Kidney (tissue), 14 donors: ENCODE data around the gene KIAA1586. TPM values are rescaled to one million over a fixed set of nuclear protein-coding genes. Genes with fewer than 3 reads are reported as not detected.

Source experiments
- DNase-seq, 5 donors: peaks; one replicate each; pipeline ENCODE4 v3.0.0-alpha.2; 2013 to 2020
- FAIRE-seq: peaks from 2 replicates; lab custom pipeline; 2012; peaks lifted over from hg19 to GRCh38; lab: Jason Lieb, UNC
- H3K27ac ChIP-seq, 2 donors: one replicate each; pipeline ENCODE4 v1.7.0; 2013; ENCODE audit warnings: low read depth in 2 of 2, low read length in 2 of 2, inconsistent platforms in 1 of 2
- H3K27me3 ChIP-seq: one replicate; pipeline ENCODE4 v1.7.1; 2013; ENCODE audit warnings: low read length, inconsistent platforms; ENCODE audit not compliant: control insufficient read depth, insufficient read depth
- H3K36me3 ChIP-seq, 3 donors: one replicate each; pipeline versions ENCODE4 v1.7.0 to v1.7.1; 2013; ENCODE audit warnings: low read length in 3 of 3, control low read depth in 1 of 3, inconsistent platforms in 1 of 3; ENCODE audit not compliant: insufficient read depth in 3 of 3, control insufficient read depth in 2 of 3
- H3K4me1 ChIP-seq, 3 donors: one replicate each; pipeline versions ENCODE4 v1.7.0 to v1.7.1; 2013; ENCODE audit warnings: low read length in 3 of 3, inconsistent platforms in 1 of 3, low read depth in 1 of 3; ENCODE audit not compliant: control insufficient read depth in 2 of 3, insufficient read depth in 2 of 3
- H3K4me3 ChIP-seq, 3 donors: one replicate each; pipeline versions ENCODE4 v1.7.0 to v1.8.1; 2013; ENCODE audit warnings: low read length in 3 of 3, control low read depth in 1 of 3, inconsistent platforms in 1 of 3
- H3K9ac ChIP-seq, 3 donors: one replicate each; pipeline versions ENCODE4 v1.7.0 to v1.7.1; 2013; ENCODE audit warnings: low read length in 3 of 3, control low read depth in 1 of 3, inconsistent platforms in 1 of 3
- H3K9me3 ChIP-seq, 3 donors: one replicate each; pipeline versions ENCODE4 v1.7.0 to v1.7.1; 2013; ENCODE audit warnings: low read length in 3 of 3, control low read depth in 1 of 3, inconsistent platforms in 1 of 3; ENCODE audit not compliant: control insufficient read depth in 2 of 3, insufficient read depth in 1 of 3
- intact Hi-C: fragments of 100-400 bp; cut with DNase I; formaldehyde crosslinking; loops from one replicate; pipeline ENCODE4 v1.11.1; 2022
- polyA plus RNA-seq: library from polyadenylated mRNA; stranded (reverse); fragments of 350-450 nt; fragmentation: Illumina TruSeq; extraction: RNeasy Lipid Tissue Mini Kit (QIAGEN cat#74804); gene quantifications from one replicate; pipeline ENCODE4 v1.2.3, GENCODE V29; 2014; ENCODE audit warnings: low read depth, low replicate concordance; ENCODE audit not compliant: insufficient read depth
- total RNA-seq: library from RNA; stranded (reverse); fragmentation: NEBNext Ultra II Directional; extraction: Animal tissue kit (Norgen Biotek cat#: 25700); gene quantifications from one replicate; pipeline ENCODE4 v1.2.1, GENCODE V29; 2021
- TF ChIP-seq, protein P1 (sequence below): IDR thresholded peaks from 3 replicates; pipeline ENCODE4 v1.5.1; 2012; ENCODE audit warnings: mild to moderate bottlenecking, moderate library complexity, borderline replicate concordance; ENCODE audit not compliant: insufficient read depth; ENCODE audit errors: extremely low read depth
- donor health status: control.
- donor health status: control.
- donor health status: control.
- donor health status: control.
- donor health status: control.
- donor health status: DM: yes; HTN: yes; CAD: no.
- donor health status: Normal renal cell carcinoma (clear cell type).

Gene KIAA1586
- total and polyA plus RNA-seq, 2 donors from 2014 or later = 4.4 to 13.7 TPM

DNA sequence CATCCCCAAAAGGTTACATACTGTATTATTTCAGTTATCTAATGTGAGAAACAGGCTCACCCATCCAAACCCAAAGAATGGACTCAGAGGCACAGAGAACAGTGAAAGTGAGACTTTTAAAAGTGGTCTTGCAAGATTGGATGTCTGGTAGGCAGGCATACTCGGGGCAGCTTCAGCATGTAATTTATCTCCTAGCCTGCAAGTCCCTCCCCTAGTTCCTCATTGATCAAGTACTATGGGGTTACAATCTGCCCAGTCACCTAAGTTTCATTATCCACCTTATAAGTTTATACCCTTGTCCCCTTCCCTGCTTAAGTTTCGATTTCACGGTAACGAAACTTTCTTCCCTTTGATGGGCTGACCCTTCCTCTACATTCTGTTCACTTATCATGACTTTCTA is 22.7 kb downstream of the KIAA1586 start:
- no peaks in the 10 kb centered on the region for H3K4me1 ChIP-seq
- no peaks in the 10 kb centered on the region for H3K27me3 ChIP-seq
- no peak for FAIRE-seq
- TF ChIP-seq, protein P1, sequence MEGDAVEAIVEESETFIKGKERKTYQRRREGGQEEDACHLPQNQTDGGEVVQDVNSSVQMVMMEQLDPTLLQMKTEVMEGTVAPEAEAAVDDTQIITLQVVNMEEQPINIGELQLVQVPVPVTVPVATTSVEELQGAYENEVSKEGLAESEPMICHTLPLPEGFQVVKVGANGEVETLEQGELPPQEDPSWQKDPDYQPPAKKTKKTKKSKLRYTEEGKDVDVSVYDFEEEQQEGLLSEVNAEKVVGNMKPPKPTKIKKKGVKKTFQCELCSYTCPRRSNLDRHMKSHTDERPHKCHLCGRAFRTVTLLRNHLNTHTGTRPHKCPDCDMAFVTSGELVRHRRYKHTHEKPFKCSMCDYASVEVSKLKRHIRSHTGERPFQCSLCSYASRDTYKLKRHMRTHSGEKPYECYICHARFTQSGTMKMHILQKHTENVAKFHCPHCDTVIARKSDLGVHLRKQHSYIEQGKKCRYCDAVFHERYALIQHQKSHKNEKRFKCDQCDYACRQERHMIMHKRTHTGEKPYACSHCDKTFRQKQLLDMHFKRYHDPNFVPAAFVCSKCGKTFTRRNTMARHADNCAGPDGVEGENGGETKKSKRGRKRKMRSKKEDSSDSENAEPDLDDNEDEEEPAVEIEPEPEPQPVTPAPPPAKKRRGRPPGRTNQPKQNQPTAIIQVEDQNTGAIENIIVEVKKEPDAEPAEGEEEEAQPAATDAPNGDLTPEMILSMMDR = no peak
- DNase-seq = no peak
- H3K9ac ChIP-seq = no peak overlapping the region
- no peak overlapping the region for H3K27ac ChIP-seq
- no peaks in the 10 kb centered on the region for H3K9me3 ChIP-seq
- no peaks in the 10 kb centered on the region for H3K36me3 ChIP-seq
- H3K4me3 ChIP-seq = no peak overlapping the region
- intact Hi-C loops = no loop called here

DNA sequence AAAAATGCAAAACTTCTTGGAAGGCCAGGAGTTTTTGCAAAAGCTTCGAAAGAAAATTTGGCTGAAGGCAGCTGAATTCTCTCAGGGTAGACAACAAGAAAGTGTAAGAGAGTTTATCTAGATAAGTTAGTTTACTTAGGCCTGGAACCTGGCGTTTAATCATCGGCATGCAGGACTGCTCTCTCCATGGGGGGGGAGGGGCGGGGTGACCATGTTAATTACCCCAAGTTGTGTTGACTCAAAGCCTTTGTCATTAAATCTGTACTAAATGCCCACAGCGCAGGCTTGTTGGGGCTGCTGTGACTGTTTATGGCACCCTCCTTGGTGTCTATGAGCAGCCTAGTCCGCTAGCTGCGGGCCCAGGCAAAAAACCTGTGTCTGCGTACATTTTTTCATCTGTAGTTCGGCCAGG is 23.4 kb downstream of the KIAA1586 start:
- FAIRE-seq (no peak), DNase-seq (peak in 1 of 5 donors; percentile 35)
- H3K4me1 ChIP-seq = no peaks in the 10 kb centered on the region
- intact Hi-C loops = no loop called here
- no peak overlapping the region for H3K9ac ChIP-seq
- no peak overlapping the region for H3K27ac ChIP-seq
- TF ChIP-seq, protein P1 = no peak
- no peak overlapping the region for H3K4me3 ChIP-seq
- H3K36me3 ChIP-seq = no peaks in the 10 kb centered on the region
- H3K9me3 ChIP-seq = no peaks in the 10 kb centered on the region
- H3K27me3 ChIP-seq = no peaks in the 10 kb centered on the region

DNA sequence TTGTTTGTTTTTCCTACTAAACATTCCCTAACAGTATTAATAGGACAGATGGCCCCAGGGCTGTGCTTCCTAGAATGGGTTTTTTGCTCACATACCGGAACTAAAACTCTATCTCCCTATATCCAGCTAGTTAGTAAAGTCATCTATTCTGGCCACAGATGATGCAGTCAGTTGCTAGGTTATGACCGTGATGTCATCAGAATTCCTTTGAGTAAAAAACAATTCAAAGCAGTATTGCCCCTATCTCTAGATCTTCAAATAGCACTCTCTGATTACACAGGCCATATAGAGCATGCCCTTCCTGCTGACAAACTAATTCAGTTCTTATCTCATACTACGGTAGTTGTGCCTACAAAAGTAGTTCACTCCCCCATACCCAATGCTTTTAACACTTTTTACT is 25.6 kb downstream of the KIAA1586 start:
- H3K27me3 ChIP-seq = no peaks in the 10 kb centered on the region
- FAIRE-seq = no peak

More for the DNA sequence above, 25.6 kb downstream of the KIAA1586 start:
- Histone ChIP-seq H3K9ac (no peak overlapping the region), H3K36me3 (no peaks in the 10 kb centered on the region), H3K4me1 (no peaks in the 10 kb centered on the region), H3K27ac (no peak overlapping the region), H3K4me3 (no peak overlapping the region), H3K9me3 (no peaks in the 10 kb centered on the region)
- DNase-seq = no peak
- intact Hi-C loops = no loop called here
- TF ChIP-seq, protein P1 = no peak
